ENCODE data around the gene NPRL2.

- TF ChIP-seq CTCF (conservative IDR thresholded peaks at IDR 0.05; ENCODE audit: low read depth in 2 of 2) = no peak
- TF ChIP-seq POLR2AphosphoS5 (IDR thresholded peaks at IDR 0.05; ENCODE audit: low read depth) = no peak
- TF ChIP-seq REST (IDR thresholded peaks at IDR 0.05; ENCODE audit: unreplicated experiment) = no peak
- no peak for TF ChIP-seq CREB1 (CRISPR knock-in tag; IDR thresholded peaks at IDR 0.05; ENCODE audit: low read depth)
- TF ChIP-seq EZH2 (IDR thresholded peaks at IDR 0.05; ENCODE audit: low read depth, unreplicated experiment) = no peak
Measured at GRCh38 chr3:50356553-50356952, 6.0 kb upstream of the NPRL2 start.
